Tibial nerve (tissue), 4 donors: Measurements from ENCODE around the gene SNX1. TPM values are rescaled to one million over a fixed set of nuclear protein-coding genes. Genes with fewer than 3 reads are reported as not detected.
"Not testable (repeated sequence)": the region's sequence is repeated elsewhere in the genome, so short reads cannot be mapped to it uniquely, and the experiment has no call there.

Source experiments
- DNase-seq, 2 donors: peaks; one replicate each; pipeline ENCODE4 v3.0.0-alpha.2; 2019; ENCODE audit warnings: low spot score in 2 of 2
- H3K27ac ChIP-seq, 4 donors: fragments of 200-600 bp; sonication (generic) in 3 of 4; one replicate each; pipeline ENCODE4 v1.5.1; 2017 to 2019; ENCODE audit warnings: mild to moderate bottlenecking in 1 of 4
- H3K27me3 ChIP-seq, 2 donors: fragments of 200-600 bp; sonication (generic) in 1 of 2; one replicate each; pipeline versions ENCODE4 v1.5.1 to v1.6.0; 2017 to 2019
- H3K36me3 ChIP-seq, 3 donors: fragments of 200-600 bp; sonication (generic); one replicate each; pipeline ENCODE4 v1.5.1; 2018 to 2019
- H3K4me1 ChIP-seq, 4 donors: fragments of 200-600 bp; sonication (generic) in 3 of 4; one replicate each; pipeline ENCODE4 v1.5.1; 2017 to 2019
- H3K4me3 ChIP-seq, 4 donors: fragments of 200-600 bp; sonication (generic) in 3 of 4; one replicate each; pipeline ENCODE4 v1.5.1; 2017 to 2019; ENCODE audit warnings: mild to moderate bottlenecking in 1 of 4, moderate library complexity in 1 of 4
- H3K9me3 ChIP-seq, 4 donors: fragments of 200-600 bp; sonication (generic) in 3 of 4; one replicate each; pipeline ENCODE4 v1.5.1; 2017 to 2019
- CTCF ChIP-seq, 5 experiments: fragments of 200-600 bp in 3 of 5; fragments of 450-650 bp in 2 of 5; sonication (generic) in 3 of 5; IDR thresholded peaks; one replicate each; pipeline ENCODE4 v1.5.1; 2016 to 2019; ENCODE audit warnings: antibody characterized with exemption in 5 of 5, mild to moderate bottlenecking in 3 of 5, moderate library complexity in 2 of 5
- EP300 ChIP-seq, 2 donors: sonication (generic); formaldehyde crosslinking; IDR thresholded peaks; one replicate each; pipeline ENCODE4 v1.6.1; 2017; ENCODE audit warnings: antibody characterized with exemption in 2 of 2, mild to moderate bottlenecking in 1 of 2
- POLR2A ChIP-seq, 2 donors: fragments of 450-650 bp; IDR thresholded peaks; one replicate each; pipeline ENCODE4 v1.6.1; 2017; ENCODE audit warnings: antibody characterized with exemption in 2 of 2, mild to moderate bottlenecking in 2 of 2, moderate library complexity in 2 of 2
- WGBS, 2 donors: methylation state at CpG; one replicate each; pipeline ENCODE4 v1.1.5; 2018; 5-methylcytosine and 5-hydroxymethylcytosine counted together
- total RNA-seq, 4 donors: library from RNA; depleted of rRNA; stranded (reverse); fragments of >200 nt; gene quantifications; one replicate each; pipeline ENCODE4 v1.1.0, GENCODE V29; 2016

Gene SNX1
- total RNA-seq, 4 donors from 2014 or later, result 102 to 128 (median 108) TPM

DNA sequence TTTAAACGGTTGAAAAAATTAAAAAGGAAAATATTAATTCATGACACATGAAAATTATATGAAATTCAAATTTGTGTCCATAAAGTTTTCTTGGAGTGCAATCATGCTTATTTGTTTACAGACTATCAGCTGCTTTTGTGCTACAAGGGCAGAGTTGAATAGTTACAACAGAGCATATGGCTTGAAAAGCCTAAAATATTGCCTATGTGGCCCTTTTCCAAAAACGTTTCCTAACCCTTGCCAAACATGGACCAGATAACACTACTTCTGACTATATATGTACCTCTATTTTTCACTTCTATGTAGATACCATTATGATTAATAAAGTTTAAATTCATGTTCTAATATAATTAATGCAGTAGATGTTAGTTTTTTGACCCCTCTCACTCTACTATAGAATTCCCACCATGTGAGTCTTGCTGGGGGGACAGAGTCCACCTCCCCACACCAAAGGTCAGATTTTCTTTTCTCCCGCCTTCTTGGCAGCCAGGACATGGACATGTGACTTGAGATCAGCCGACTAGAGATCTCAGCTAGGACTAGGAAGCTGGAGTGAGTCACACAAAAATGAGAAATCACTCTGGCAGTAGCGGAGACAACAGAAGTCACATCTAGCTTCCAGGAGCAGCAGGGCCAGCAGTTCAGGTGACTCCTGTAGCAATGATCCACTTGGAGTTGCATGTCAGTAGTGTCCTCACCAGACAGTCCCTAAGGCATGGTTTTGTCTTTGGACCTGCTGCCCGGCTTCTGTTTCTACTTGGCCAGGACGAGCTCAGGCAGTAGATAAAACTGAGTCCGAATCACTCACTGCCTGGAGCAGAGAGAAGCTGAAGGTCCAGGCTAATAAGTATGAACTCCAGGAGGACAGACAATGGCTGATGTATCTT, 24.6 kb upstream of the SNX1 start:
- TF ChIP-seq CTCF (IDR thresholded peaks at IDR 0.05), result no peak
- no peak for TF ChIP-seq POLR2A (IDR thresholded peaks at IDR 0.05)
- TF ChIP-seq EP300 (IDR thresholded peaks at IDR 0.05), result peak; percentile 42 to 70
- Histone ChIP-seq H3K27me3 (no peaks in the 10 kb centered on the region), H3K27ac (peak overlapping the region in 3 of 4 donors; percentile 58 to 90 (median 74)), H3K4me3 (no peak overlapping the region), H3K36me3 (peaks cover 0 to 42% (median 0%) of the 10 kb centered on the region in 3 donors), H3K9me3 (no peaks in the 10 kb centered on the region), H3K4me1 (peaks cover 0 to 36% (median 14%) of the 10 kb centered on the region in 4 donors)
- DNase-seq, result peak; percentile 33 to 58
- WGBS, 2 donors, result 50 to 56% methylated on average over 8 of the region's 8 CpGs

DNA sequence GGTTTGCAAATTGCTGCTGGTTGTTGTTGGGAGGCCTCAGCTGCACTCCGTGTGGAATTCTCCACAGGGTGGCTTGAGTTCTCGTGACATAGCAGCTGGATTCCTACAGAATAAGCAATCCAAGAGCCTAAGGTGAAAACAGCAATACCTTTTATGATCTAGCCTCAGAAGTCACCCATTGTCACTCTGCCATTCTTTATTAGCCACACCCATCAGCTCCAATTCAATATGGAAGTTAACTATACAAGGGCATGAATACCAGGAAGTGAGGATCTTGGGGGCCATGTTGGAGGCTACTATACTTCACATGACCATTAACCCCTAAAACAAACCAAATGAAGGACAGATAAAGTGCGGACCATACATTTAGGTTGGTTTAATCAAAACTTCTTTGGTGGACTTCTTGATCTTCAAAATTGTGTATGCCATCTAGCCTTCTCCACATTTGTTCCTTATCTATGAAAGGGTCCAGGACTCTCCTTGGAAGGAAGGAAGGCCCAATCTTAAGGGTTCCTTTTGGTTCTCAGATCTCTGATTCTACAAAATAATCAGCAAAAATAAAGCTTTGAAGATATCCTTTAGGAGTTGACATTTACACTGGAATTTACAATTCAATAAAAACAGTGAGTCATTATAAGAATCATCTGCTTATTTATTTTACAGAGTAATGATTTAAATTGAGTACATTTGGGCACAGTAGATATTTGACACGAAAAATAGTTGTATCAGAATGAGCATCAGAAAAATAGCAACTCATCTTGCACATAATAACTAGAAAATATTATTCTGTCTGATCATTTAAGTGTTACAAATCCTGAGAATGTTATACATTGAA, 23.6 kb upstream of the SNX1 start:
- Histone ChIP-seq H3K36me3 (peaks cover 0 to 42% (median 0%) of the 10 kb centered on the region in 3 donors), H3K4me1 (peaks cover 0 to 36% (median 14%) of the 10 kb centered on the region in 4 donors), H3K9me3 (no peaks in the 10 kb centered on the region), H3K27ac (peak overlapping the region in 3 of 4 donors; percentile 58 to 90 (median 74)), H3K4me3 (no peak overlapping the region), H3K27me3 (no peaks in the 10 kb centered on the region)
- 82 to 88% methylated on average over 4 of the region's 4 CpGs for WGBS, 2 donors
- DNase-seq, result no peak
- no peak for TF ChIP-seq POLR2A (IDR thresholded peaks at IDR 0.05)
- no peak for TF ChIP-seq EP300 (IDR thresholded peaks at IDR 0.05)
- no peak for TF ChIP-seq CTCF (IDR thresholded peaks at IDR 0.05)

- DNase-seq, result no peak
- H3K36me3 ChIP-seq, result peaks cover 0 to 42% (median 0%) of the 10 kb centered on the region in 3 donors
- H3K4me1 ChIP-seq, result peaks cover 0 to 30% (median 12%) of the 10 kb centered on the region in 4 donors
- H3K27me3 ChIP-seq, result no peaks in the 10 kb centered on the region
- WGBS, 2 donors, result 94 to 97% methylated on average over 2 of the region's 2 CpGs
- H3K9me3 ChIP-seq, result no peaks in the 10 kb centered on the region
- H3K27ac ChIP-seq, result no peak overlapping the region
- no peak for TF ChIP-seq CTCF (IDR thresholded peaks at IDR 0.05)
- no peak for TF ChIP-seq POLR2A (IDR thresholded peaks at IDR 0.05)
- TF ChIP-seq EP300 (IDR thresholded peaks at IDR 0.05), result no peak
- no peak overlapping the region for H3K4me3 ChIP-seq
These were observed 23.0 kb upstream of the SNX1 start for GRCh38 chr15:64072812-64073211.

GRCh38 chr15:64073496-64073895, 22.3 kb upstream of the SNX1 start:
- not testable (repeated sequence) for H3K27me3 ChIP-seq, DNase-seq, H3K9me3 ChIP-seq, H3K27ac ChIP-seq, H3K4me3 ChIP-seq
- peaks cover 0 to 30% (median 12%) of the 10 kb centered on the region in 4 donors for H3K4me1 ChIP-seq
- H3K36me3 ChIP-seq, result peaks cover 0 to 47% (median 0%) of the 10 kb centered on the region in 3 donors
- 95 to 100% methylated on average over 2 of the region's 2 CpGs for WGBS, 2 donors

GRCh38 chr15:64082757-64083156, 13.0 kb upstream of the SNX1 start:
- Histone ChIP-seq H3K36me3 (peaks cover 0 to 87% (median 0%) of the 10 kb centered on the region in 3 donors), H3K27me3 (no peaks in the 10 kb centered on the region), H3K4me3 (no peak overlapping the region), H3K27ac (no peak overlapping the region), H3K4me1 (no peaks in the 10 kb centered on the region), H3K9me3 (no peaks in the 10 kb centered on the region)
- no peak for DNase-seq
- TF ChIP-seq CTCF (IDR thresholded peaks at IDR 0.05) (no peak), POLR2A (IDR thresholded peaks at IDR 0.05) (no peak), EP300 (IDR thresholded peaks at IDR 0.05) (no peak)
- WGBS, 2 donors, result 67 to 95% methylated on average over 3 of the region's 3 CpGs
